Activated CD4-positive, alpha-beta T cell treated with anti-CD3 and anti-CD28 coated beads for 24 hours (primary cell): Measurements from ENCODE around the gene MIB2.
"Not testable (repeated sequence)": the region's sequence is repeated elsewhere in the genome, so short reads cannot be mapped to it uniquely, and the experiment has no call there.

Source experiments
- DNase-seq, 2 donors: peaks; one replicate each; pipeline ENCODE4 v3.0.0-alpha.2; 2020; ENCODE audit warnings: low read depth in 2 of 2

The MIB2 gene

DNA sequence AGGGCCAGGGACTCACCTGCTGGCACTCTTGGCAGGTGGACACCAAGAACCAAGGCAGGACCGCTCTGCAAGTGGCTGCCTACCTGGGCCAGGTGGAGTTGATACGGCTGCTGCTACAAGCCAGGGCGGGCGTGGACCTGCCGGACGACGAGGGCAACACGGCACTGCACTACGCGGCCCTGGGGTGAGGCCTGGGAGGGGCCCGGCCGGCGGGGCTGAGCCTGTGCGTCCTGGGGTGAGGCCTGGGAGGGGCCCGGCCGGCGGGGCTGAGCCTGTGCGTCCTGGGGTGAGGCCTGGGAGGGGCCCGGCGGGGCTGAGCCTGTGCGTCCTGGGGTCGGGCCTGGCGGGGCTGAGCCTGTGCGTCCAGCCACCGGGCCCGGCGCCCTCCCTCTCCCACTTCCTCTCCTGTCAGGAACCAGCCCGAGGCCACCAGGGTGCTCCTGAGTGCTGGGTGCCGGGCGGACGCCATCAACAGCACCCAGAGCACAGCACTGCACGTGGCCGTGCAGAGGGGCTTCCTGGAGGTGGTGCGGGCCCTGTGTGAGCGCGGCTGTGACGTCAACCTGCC, 12.0 kb downstream of the MIB2 start:
- no peak for DNase-seq

DNA sequence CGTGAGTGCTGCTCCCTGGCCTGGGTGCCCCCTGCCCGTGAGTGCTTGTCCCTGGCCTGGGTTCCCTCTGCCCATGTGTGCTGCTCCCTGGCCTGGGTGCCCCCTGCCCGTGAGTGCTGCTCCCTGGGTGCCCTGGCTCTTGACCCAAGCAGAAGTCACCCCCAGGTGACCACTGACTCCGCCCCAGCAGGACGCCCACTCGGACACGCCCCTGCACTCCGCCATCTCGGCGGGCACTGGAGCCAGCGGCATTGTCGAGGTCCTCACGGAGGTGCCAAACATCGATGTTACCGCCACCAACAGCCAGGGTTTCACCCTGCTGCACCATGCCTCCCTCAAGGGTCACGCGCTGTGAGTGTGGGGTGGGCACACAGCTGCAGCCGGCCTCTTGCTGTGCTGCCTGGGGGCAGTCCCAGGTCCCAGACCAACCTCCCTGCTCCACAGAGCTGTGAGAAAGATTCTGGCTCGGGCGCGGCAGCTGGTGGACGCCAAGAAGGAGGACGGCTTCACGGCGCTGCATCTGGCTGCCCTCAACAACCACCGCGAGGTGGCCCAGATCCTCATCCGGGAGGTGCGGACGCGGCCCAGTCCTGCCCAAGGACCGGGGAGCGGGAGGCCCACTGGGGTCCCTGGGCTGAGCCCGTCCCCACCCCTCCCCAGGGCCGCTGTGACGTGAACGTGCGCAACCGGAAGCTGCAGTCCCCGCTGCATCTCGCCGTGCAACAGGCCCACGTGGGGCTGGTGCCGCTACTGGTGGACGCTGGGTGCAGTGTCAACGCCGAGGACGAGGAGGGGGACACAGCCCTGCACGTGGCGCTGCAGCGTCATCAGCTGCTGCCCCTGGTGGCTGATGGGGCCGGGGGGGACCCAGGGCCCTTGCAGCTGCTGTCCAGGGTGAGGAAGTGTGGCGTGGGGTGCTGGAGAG, 12.8 kb downstream of the MIB2 start:
- no peak for DNase-seq

DNA sequence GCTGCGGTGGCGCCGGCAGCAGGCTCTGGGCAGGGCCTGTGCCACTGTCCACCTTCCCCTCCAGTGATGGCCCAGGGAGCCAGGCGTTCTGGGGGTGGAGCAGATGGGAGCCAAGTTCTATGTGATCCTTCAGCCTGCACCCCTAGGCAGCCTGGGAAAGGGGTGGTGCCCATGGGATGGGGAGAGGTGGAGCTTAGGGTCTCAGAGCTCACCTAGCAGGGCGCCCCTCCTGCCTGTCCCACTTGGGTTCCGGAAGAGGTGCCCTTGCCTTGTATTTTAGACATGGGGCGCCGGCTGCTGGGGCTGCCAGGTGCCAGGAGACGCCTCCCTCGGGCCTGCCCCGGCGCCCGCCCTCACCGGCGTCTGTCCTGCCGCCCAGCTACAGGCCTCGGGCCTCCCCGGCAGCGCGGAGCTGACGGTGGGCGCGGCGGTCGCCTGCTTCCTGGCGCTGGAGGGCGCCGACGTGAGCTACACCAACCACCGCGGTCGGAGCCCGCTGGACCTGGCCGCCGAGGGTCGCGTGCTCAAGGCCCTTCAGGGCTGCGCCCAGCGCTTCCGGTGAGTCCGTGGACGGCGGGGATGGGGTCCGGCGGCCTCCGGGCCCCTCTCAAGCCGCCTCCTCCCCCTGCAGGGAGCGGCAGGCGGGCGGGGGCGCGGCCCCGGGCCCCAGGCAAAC, 13.6 kb downstream of the MIB2 start:
- DNase-seq: peak in 1 of 2 donors; percentile 40

DNA sequence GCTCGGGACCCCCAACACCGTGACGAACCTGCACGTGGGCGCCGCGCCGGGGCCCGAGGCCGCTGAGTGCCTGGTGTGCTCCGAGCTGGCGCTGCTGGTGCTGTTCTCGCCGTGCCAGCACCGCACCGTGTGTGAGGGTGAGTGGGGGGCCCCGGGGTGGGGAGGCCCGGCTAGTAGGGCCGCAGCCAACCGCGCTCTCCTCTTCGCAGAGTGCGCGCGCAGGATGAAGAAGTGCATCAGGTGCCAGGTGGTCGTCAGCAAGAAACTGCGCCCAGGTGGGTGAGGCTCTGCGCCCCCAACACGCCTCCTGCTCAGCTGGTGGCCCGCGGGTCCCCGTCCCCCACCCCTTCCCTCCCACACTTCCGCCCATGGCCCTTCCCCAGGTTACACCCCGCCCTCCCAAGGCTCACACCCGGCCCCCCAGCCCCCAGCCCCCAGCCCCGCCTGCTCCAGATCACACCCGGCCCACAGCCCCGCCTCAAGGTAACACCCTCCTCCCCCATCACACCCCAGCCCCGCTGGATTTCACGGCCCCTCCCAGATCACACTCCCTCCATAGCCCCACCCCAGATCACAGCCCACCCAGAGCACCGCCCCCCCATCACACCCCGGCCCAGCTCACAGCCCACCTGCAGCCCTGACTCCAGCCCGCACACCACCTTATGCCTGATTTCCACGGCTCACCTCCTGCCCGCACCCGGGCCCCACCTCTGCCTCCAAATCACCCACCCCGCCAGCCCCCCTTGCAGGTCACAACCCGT, 14.3 kb downstream of the MIB2 start:
- DNase-seq: peak; percentile 30 to 40

DNA sequence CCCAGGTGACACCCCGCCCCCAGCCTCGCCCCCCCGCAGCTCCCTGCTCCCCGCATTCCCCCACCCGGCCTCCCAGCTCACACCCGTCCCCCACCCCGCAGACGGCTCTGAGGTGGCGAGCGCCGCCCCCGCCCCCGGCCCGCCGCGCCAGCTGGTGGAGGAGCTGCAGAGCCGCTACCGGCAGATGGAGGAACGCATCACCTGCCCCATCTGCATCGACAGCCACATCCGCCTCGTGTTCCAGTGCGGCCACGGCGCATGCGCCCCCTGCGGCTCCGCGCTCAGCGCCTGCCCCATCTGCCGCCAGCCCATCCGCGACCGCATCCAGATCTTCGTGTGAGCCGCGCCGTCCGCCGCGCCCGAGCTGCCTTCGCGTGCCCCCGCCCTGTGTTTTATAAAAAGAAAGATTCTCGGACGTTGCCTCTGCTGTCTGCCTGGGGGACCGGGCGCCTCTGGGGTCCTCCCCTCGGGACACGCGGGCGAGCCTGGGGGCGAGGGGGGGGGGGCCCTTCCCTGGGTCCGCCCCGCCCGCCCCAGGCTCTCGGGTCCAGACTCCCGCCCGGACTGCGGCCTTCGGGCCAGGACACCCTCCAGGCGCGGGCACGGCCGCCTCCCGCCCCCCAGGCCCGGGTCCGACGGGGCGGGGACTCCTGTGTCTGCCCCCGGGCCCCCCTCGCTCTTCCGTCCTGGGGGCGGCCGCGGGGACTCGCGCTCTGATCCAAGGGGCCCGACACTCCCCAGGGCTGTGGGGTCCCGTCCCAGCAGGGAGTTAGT, 15.1 kb downstream of the MIB2 start:
- peak; percentile 80 to 81 for DNase-seq

DNA sequence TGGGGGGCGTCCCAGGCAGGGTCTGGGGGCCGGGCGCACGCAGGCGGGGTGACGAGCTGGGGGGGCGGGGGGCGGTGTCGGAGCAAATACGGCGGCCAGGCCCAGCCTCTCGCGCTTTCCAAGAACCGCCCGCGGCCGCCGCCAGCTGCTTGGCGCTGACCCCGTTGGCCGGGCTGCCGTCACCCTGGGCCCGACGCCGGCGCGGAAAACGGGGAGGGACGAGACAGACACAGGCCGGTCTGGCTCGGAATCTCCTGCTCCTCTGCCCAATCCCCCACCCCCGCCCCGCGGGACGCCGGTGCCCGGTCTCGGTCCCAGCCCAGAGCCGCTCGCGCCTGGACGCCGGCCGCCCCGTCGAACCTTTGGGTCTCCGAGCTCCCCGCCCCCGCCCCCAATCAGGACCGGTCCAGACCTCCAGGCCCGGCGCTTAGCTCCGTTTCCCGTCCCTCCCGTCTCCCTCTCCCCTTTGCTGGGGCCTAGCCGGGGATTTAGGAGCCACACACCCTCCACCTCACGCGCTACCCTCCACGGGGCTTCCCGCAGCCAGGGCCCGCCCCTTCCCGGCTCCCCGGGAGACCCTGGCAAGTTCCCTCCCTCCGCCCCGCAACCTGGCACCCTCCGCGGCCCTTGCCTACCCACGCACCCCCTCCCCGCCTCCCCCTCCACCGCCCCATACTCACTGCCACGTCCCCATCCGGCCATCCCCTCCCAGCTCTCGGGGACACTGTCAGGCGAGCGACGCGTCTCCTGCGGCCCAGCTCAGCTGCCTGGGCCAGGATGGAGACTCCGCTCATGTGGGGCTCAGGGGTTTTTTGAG, 15.9 kb downstream of the MIB2 start:
- no peak for DNase-seq

DNA sequence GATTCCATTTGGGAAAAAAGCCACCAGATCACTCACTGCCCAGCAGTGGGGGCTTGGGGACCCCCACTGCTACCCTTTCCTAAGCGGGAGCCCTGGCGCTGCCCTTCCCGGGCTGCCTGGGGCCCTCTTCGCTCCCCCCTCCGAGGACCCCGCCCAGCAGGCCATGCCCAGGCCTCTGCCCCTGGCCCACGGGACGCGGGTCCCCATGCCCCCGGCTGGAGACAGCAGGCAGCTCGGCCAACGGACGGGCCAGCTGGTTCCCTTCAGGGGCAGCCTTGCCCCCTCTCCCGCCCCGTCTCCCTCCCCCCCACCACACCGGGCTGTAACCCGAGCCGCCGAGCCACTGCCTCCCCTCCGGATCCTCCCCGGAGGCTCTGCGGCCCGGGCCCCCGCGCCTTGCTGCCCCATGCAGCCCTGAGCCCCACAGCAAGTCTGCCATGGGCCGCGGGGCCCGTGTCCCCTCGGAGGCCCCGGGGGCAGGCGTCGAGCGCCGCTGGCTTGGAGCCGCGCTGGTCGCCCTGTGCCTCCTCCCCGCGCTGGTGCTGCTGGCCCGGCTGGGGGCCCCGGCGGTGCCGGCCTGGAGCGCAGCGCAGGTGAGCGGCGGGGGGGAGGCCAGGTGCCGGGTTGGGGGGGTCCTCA, 16.6 kb downstream of the MIB2 start, which contains the start of gene MMP23B:
Gene MMP23B (plus strand): TSS at position 392 of the 639 bp plus-strand sequence. CDS start 46 bp downstream, at position 438.
- DNase-seq: no peak

DNA sequence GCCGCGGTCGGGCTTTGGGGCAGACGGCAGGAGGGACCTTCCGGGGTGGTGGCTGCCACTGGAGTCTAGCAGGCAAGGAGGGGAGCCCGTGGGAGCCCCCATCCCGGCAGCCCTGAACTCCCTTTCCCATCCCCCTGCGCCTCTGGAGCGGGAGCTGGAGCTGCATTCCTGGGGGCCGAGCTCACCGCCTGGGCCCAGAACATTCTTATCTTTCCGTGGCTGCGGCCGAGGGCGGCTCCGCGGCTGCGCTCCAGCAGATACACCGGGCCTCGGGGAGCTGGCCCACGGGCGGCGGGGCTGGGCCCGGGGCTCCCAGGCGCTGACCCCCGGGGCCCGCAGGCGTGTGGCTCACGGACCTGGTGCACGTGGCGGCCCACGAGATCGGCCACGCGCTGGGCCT, 18.1 kb downstream of the MIB2 start:
- not testable (repeated sequence) for DNase-seq

DNA sequence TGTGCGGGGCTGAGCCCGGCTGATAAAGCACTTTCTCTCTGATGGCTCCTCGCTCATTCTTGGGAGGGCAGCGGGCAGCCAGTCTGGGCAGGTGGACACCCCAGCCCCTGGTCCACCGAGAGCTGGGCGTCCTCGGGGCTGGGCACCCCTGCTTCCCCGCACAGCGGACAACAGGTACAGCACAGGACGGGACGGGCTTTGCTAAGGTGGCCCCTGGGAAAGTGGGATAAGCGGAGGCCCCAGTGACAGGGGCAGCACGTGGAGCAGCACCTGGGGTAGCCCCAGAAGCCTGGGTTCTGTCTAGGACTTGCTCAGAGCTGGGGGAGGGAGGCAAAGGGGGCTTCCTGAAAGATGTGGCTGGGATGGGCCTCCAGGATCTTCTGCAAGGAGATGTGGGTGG, 19.3 kb downstream of the MIB2 start:
- not testable (repeated sequence) for DNase-seq

DNA sequence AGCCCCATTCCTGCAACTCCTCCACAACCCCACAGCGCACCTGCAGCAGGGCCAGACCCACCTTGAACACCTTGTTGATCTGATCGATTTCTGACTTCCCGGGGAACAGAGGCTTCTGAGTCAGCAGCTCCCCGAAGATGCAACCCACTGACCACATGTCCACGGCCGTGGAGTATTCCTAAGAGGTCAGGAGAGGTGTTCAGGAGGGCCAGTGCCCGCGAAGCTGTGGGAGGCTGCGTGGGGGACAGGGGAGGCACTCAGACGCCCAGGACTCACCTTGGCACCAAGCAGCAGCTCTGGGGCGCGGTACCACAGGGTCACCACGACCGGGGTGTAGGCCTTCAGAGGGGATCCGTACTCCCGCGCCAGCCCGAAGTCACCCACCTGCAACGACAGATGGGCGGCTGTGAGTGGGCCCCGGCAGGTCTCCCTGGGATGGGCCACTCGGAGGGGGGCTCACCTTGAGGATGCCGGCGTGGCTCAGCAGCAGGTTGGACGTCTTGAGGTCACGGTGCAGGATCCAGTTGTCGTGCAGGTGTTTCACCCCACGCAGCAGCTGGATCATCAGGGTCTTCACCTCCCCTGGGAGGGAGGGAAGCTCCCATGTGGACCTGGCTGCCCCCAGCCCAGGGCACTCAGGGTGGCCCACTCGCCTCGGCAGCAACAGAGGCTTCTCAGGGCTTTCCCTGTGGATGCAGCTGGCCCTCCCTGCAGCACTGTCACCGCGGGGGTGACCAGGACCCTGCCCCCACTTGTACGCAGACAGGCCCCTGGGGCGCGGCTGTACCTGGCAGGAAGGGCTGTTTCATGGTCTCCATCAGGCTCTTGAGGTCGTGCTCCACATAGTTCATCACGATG, 21.6 kb downstream of the MIB2 start:
- DNase-seq: not testable (repeated sequence)

DNA sequence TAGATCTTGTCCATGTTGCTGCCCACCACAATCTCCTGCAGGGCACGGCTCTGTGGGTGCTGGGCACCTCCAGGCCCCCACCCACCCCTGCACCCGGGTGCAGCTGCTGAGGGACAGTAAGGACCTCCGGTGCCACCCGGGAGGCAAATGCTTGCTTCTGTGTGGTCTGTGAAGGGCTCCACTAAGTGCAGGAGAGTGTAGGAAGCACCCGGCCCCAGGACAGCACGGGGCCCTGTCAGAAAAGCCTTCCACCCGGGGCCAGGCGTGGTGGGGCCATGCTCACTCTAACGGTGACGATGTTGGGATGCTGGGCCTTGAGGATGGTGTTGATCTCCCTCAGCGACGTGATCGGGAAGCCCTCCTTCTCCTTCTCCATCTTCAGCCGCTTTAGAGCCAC, 22.2 kb downstream of the MIB2 start:
- not testable (repeated sequence) for DNase-seq

DNA sequence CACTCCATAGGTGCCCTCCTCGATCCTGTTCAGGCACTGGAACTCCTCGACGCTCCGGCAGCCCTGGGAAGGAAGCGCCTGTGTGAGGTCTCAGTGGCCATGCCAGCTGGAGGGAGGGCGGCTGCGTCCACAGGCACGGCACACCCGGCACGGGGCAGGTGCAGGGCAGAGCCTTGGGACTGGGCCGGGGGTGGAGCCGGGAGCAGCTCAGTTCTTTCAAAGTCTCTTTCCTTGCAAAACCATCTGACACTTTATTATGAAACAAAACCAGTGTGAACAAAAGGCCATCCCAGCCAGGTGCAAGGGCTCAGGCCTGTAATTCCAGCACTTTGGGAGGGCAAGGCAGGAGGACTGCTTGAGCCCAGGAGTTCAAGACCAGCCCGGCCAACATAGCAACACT, 23.2 kb downstream of the MIB2 start:
- DNase-seq: not testable (repeated sequence)

DNA sequence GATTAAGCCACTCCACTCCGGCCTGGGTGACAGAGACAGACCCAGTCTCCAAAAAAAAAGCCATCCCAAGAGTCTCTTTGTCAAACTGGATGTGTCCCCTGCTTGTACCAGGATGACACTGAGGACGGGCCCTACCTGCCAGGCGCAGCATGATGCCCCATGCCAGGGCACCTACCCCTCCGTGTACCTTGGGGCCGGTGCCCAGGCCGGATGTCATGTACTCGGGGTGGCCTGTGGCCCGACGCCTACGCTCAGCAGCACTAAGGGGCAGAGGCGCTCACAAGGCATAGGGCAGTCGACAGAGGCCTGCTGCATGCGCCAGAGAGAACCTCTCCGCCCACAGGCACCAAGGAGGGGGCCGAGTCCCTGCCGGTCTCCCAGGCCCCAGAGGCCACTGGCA, 24.1 kb downstream of the MIB2 start:
- DNase-seq: not testable (repeated sequence)

DNA sequence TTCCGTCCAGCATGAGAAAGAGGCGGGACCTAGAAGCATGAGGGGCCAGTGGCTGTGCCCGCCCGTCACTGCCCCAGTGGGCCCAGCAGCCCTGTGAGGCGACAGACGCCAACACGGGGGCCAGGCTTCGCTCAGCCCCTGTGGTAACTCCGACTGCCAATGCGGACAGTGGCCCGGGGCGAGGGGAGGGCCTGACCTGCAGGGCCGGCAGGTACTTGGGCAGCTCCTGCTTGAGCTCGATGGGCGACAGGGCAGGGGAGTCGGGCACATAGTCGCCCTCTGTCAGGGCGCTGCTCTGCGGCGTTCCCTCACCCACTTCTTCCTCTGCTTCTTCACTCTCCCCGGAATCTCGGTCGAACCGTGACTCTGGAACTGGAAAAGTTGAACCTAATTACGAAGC, 24.8 kb downstream of the MIB2 start:
- DNase-seq: not testable (repeated sequence)

DNA sequence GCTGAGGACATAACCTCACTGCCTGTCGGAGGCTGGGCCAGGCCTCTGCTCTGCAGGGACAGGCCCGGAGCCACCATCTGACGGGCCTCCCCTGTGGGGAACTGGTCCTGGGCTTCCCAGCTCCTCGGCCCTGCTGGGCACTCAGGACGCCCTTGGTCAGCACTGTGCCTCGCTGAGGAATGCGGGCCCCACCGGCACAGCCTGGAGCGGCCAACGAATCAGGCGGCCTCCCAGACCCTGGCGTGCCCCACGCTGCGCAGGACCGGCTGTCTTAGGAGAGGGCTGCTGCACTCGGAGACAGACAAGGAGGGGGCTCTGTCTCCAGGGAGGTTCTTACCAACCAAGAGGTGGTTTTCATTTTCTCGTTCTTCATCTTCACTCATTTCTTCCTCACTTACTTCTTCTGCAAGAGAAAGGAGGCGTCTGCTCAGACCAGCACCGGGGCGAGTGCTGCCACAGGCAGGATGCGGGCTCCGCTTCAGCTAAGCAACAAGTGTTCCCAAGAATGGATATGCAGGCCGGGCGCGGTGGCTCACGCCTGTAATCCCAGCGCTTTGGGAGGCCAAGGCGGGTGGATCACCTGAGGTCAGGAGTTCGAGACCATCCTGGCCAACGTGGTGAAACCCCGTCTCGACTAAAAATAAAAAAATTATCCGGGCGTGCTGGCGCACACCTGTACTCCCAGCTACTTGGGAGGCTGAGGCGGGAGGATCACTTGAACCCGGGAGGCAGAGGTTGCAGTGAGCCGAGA, 25.6 kb downstream of the MIB2 start:
- not testable (repeated sequence) for DNase-seq

DNA sequence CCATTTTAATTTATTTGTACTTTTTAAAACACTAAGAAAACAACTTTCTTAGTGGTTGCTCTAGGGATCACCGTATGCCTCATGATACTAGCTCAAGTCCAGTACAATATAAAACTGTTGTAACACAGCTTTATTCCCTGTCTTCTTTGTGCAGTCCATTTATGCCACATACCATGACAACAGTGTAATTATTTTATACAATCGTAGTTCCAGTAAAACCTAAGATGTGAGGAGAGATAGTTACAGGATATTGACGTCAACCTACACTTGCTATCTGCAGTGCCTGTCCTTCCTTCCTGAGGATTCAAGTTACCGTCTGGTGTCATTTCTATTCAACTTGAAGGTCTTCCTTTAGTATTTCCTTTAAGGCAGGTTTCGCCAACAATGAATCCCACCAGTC, 31.0 kb downstream of the MIB2 start:
- not testable (repeated sequence) for DNase-seq

DNA sequence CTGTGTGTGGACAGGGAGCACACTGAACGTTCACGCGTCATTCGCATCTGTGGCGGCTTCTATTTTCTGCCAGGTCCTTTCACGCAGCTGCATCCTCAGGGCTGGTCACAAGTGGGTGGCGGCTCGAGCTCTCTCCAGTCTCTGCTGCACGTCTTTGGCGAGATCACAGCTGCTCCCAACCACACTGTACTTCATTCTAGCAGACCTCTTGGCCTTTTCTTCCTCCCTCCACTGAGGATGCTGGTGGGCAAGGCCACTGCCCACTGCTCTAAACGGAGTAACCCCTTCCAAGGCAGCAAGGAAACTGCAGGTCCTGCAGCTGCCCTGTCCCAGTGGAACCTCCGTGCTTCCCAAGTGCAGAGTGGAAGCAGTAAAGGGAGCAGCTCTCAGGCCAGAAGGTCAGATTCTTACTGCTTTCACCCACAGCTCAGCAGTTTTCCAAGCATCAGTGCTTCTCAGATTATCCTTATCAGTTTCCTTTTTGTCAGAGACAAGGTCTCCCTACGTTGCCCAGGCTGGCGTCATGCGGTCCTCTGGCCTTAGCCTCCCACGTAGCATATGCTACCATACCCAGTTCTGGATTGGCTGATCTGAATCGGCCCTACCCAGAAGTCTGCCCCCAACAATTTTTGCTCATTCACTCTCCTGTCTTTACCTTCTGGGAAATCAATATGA, 32.4 kb downstream of the MIB2 start:
- not testable (repeated sequence) for DNase-seq
